Sigmoid colon (tissue), 4 donors: ENCODE data around the gene ZNF638.

Source experiments
- CTCF ChIP-seq, 4 experiments: fragments of 450-650 bp in 3 of 4; fragments of 200-600 bp in 1 of 4; IDR thresholded peaks; one replicate each; pipeline ENCODE4 v1.5.1; 2016 to 2019; ENCODE audit warnings: antibody characterized with exemption in 4 of 4, mild to moderate bottlenecking in 3 of 4, moderate library complexity in 2 of 4
- EP300 ChIP-seq, 4 donors: sonication (generic); formaldehyde crosslinking; IDR thresholded peaks; one replicate each; pipeline ENCODE4 v1.6.1; 2017; ENCODE audit warnings: antibody characterized with exemption in 4 of 4
- POLR2A ChIP-seq, 2 donors: fragments of 450-650 bp; IDR thresholded peaks; one replicate each; pipeline ENCODE4 v1.6.1; 2016; ENCODE audit warnings: antibody characterized with exemption in 2 of 2, mild to moderate bottlenecking in 2 of 2, moderate library complexity in 2 of 2

- TF ChIP-seq POLR2A (IDR thresholded peaks at IDR 0.05) (no peak), CTCF (IDR thresholded peaks at IDR 0.05) (no peak), EP300 (IDR thresholded peaks at IDR 0.05) (no peak)
Measured at GRCh38 chr2:71292159-71292558, 39.4 kb upstream of the ZNF638 start.
